ENCODE measurements around the gene CACNA1B.

Gene CACNA1B

DNA sequence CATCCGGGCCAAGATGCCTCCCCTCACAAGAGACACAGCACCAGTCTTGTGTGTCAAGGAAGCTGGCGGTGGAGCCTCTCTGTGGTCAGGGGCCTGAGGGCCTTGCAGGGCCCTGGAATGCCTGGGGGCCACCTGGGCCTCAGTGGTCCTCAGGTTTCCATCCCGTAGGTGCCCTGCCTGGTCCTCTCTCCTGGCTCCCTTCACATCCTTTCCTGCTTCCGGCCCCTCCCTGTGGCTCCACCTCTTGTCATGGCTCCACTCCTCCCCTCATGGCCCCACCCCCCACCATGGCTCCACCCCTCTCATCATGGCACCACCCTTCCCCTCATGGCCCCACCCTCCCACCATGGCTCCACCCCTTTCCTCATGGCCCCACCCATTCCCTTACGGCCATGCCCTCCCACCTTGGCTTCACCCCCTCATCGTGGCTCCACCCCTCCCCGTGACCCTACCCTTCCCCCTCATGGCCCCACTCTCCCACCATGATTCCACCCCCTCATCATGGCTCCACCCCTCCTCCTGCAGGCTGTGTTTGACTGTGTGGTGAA is 175.8 kb downstream of the CACNA1B start:
- DNase-seq = no peak

DNA sequence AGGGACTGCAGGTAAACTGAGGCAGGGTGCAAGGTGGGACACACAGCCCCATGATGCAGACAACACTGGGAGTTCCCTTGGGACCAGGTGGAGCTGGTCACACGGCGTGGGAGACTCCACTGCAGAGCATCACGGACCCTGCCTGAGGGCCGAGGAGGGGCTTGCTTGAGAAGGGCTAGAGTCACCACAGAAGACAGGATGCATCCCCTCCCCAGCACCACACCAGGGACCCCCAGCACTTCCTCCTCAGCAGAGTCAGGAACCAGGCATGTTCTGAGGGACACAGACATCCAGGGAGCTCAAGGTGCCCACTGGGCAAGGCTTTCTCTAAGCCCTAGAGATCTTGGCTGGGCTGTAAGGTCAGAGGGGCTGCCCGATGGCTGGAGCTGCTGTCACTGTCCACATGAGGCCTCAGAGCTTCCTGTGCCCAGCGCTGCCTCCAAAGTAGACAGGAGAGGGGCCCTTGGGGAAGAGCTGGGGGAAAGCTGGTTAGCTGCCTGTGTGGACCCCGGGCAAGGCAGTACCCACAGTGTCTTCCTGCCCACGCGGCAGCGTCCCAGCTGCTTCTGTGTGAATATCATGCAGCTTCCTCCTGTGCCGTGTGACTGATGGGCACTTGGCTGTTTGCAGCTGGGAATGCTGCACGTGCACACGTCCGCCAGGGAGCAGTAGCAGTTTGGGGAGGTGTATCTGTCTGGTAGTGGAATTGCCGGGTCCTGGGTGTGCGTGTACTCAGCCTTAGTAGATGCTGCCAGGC is 176.6 kb downstream of the CACNA1B start:
- DNase-seq = no peak

DNA sequence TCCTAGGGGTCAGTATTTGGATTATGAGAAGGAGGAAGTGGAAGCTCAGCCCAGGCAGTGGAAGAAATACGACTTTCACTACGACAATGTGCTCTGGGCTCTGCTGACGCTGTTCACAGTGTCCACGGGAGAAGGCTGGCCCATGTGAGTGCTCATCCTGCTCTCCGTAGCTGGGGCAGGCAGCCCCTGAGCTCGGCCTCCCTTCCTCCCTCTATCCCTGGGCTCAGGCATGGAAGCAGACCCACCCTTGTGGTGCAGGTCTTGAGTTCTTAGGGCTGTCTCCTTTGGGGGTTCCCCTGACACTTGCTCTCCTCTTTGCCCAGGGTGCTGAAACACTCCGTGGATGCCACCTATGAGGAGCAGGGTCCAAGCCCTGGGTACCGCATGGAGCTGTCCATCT is 180.1 kb downstream of the CACNA1B start:
- no peak for DNase-seq

DNA sequence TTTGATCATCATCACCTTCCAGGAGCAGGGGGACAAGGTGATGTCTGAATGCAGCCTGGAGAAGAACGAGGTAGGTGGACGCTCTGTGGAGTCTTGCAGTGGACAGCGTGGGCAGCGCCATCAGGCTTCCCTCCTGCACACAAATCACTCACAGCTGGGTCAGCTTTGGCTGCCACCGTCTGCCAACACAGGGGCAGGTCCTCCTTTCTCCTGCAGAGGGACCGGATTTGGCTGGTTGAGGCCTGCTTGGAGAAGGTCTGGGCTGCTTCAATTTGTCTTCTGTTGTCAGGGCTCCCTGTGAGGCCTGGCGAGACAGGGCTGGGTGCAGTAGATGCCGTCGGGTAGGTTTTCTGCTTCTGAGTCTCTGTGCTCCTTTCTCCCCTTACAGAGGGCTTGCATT is 180.6 kb downstream of the CACNA1B start:
- no peak for DNase-seq

DNA sequence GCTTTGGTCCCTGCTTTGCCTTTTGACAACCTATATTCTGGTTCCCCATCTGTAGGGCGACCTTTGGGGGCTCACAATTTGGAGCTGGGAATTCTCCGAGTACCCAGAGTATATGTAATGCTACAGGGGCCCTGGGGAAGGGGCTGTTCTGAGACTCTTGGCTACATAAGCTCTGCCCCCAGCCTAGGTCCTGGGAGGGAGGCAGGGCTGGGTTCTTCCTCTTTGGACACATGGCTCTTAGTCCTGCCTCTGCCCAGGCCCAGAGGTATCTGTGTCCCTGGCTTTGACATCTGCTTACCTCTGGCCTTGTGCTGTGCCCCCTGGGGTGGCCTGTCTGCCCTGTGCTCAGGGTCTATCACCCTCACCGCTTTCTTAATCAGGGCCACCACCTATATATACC is 181.6 kb downstream of the CACNA1B start:
- no peak for DNase-seq

DNA sequence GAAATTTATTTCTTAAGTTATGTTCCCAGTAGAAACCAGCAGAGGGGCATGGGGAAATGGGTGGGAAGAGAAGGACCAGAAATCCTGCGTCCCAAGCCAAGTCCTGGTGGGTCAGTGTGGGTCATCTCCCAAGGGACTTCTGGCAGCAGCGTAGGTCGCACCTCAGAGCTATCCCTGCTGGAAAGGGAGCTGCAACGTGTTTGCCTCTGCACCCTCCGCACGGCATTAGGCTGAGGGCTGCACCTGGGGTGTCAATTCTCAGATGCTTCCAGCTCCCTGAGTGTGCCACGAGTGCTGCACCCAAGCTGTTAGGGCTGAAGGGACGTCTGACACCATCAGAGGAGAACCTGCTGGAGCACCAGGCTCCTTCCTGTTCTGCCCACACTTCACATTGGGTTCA is 182.8 kb downstream of the CACNA1B start:
- no peak for DNase-seq

DNA sequence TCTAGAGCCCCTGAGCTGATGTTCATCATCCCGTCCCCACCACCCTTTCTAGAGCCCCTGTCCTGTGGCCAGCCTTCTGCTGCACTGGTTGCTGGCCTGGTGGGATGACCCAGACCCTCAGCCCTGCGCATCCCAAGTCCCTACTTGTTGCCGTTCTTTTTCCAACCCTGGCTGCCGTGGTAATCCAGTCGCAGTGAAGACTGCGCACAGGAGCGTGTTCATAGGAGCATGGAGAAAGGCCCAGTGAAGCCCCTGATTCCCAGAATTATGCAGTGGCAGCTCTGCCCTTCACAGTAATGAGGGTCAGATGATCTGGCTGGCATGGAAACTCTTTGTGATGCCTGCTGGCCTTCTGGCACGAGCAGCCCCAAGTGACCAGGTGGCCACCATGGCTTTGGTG is 183.3 kb downstream of the CACNA1B start:
- no peak for DNase-seq

DNA sequence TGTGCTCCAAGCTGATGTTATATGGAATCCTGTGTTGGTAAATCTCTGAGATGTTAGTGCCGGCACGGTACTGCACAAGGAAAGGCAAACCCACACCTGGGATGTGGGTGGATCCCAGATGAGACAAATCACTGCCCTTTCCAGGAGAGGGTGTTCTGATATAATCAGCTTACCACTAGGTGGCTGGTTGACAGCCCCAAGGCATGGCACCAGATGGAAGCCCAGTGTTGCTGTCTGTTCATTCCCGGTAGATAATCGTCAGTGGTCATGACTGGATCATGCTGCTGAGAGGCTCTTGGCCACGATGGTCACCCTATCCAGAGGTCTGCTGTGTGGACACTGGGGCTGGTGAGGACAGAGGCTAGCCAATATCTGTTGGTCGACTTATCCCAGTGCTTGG is 184.0 kb downstream of the CACNA1B start:
- DNase-seq = no peak

DNA sequence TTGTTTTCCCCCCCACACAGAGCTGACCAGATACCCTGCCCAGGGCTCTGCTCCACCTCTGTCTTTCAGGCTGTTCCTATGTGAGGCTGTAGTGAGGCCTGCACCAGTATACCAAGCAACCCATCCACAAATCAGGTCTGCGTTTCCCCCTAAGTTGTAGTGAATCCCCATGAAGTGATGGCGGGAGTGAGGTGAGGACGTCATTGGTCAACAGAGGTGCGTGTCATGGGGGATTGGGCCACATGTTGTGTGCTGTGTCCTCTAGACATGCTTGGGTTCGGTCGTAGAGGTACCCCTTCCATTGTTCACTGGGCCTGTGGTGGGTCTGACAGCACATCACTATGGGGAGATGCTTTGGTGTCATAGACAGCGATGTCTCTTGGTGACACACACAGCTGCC is 184.6 kb downstream of the CACNA1B start:
- DNase-seq = no peak

DNA sequence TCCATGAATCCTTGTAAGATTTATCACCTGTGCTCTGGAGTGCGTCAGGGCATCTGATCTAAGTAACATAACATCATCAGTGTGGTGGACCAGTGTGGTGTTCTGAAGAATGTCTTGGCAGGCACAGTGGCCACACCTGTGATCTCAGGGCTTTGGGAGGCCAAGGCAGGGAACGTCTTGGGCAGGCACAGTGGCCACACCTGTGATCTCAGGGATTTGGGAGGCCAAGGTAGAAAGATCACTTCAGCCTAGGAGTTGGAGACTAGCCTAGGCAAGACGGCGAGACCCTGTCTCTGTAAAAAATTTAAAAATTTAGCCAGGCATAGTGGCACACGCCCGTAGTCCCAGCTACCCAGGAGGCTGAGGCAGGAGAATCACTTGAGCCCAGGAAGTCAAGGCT is 185.5 kb downstream of the CACNA1B start:
- DNase-seq = no peak

DNA sequence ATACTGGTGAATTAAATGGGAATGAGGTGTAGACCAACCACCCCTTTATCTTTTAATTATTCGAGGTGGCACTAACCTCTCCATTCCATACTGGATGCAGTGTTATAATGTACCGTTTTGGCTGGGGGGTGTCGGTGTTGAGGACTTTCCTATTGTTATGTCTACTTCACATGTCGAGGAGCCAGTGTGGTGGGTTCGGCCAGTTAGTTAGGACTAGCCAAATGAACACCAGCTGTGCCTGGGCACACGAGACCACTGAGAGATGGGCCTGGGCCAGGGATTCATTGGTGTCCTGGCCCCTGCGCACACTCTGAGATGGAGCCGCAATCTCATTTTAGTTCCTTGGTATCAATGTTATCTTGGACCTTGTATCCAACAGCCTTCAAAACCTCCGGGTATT is 186.2 kb downstream of the CACNA1B start:
- no peak for DNase-seq

DNA sequence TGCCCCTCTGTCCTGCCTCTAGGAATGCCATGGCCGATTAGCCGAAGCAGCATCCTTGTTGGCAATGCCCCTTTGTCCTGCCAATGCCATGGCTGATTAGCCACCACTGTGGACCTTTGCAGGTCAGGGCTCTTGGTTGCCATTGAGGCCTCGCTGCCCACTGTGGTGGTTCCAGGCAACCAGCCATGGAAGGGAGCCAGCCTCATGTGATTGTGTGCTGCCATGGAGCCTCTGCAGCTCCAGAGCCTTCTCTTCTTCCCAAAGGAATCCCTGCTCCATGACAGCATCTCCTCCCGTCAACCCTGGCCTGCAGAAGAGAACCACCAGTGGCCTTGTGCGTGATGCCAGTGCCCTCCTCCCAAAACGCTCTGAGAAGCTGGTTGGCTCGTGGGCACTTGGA is 187.0 kb downstream of the CACNA1B start:
- no peak for DNase-seq

DNA sequence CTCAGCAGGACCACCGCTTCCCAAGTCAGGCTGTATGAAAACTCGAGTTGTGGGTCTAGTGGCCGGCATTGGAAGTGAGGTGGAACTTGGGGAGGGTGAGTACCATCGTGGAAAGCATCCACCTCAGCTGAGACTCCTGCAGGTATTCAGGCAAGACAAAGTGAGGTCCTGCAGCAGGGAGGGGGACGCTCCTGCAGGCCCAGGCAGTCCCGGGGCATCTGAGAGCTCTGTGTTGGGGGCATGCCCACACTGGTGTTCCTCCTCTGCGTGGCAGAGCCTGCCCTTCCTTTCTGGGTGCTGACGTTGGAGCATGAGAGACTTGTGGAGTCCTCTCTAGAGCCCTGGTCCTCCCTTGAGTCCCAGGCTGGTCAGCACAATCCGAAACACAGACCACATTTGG is 187.7 kb downstream of the CACNA1B start:
- DNase-seq = no peak

DNA sequence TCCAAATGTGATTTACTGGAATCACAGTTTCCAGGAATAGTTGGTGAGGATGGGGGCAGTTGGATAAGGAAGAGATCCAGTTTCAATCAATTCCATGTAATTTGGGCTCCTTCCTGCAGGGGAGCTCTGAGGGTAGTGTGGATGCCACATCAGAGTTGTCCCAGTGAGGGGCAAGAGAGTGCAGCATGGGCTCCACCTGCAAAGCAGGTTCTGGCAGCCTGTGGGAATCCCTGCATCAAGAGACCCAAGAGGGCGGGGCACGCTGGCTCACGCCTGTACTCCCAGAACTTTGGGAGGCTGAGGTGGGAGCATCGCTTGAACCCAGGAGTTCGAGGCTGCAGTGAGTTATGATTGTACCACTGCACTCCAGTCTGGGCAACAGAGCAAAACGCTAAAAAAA is 188.5 kb downstream of the CACNA1B start:
- DNase-seq = no peak

DNA sequence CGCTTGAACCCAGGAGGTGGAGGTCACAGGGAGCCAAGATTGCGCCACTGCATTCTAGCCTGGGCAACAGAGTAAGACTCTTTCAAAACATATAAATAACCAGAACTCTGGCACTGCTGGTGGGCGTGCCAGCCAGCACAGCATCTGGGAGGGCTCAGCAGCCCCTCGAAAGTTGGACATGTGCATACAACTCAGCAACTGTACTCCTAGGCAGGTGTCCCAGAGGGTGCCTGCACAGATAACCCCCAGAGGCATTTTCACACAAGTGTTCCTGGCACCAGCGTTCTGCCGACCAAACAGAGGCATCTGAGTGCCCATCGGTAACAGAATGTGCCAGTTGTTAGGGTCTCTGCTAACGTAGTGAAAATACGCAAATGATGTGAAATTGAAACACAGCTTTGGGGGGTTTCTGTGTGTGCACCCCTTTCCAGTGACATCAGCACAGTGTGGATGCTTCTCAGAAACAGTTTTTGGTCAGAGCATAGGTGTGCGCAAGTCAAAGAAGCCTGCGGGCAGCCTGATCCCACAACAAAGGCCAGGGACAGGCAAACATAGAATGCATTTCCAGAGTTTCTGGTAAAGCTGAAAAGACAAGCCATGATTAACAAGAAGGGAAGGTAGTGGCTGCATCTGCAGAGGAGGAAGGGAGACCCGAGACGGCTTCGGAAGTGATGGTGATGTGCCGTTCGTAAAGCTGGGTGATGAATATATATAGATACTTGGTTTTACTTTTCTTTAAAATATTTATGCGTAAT is 190.2 kb downstream of the CACNA1B start:
- DNase-seq = no peak

DNA sequence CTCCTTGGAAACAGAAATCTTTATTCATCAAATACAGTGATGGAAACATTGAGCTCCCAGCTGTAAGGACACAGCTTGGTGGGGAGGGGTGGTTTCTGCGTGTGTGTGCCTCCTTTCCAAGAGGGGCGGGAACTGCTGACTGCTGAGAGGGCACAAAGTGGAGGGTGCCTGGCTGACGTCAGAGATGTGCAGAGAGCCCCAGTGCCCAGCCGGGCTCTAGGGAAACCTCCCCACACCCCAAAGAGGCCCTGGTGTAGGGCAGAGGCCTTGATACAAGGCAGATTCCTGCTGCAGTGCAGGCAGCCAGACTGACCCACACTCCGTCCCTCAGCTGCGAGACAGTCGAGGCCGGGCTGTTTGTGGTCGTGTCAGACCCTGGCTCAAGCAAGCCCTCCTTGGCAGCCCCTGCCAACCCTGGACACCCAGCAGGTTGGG is 191.0 kb downstream of the CACNA1B start:
- DNase-seq = no peak

DNA sequence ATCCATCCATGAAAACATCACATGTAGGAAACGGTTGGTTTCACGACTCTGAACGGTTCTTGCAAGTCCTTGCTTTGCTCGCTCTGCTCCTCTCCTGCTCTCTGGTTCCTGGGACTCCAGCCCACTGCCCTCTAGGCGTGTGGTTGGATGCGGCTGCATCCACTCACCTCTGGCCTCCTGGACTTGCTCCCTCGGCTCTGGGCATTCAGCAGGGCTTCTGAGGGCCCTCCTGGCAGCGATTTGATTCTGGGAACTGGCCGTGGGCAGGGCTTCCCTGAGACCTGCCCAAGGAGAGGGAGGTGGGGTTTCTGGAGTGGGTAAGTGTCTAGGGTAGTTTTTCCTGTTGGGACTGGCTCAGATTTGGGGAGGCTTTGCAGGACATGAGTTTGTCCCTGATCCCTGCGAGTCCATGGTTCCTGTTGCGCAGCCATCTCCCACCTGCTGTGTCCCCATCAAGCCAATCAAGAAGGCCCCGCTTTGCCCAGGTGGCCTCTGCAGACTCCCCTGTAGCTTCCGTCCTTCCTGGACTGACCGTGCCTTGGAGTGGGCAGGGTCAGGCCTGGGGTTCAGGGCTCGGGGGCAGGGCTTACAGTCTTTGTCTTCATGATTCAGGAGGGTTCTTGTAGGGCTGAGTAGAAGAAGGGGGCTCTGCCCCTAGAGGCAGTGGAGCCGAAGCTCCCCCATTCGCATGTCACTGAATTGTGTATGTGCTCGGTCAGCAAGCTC is 192.3 kb downstream of the CACNA1B start:
- no peak for DNase-seq

DNA sequence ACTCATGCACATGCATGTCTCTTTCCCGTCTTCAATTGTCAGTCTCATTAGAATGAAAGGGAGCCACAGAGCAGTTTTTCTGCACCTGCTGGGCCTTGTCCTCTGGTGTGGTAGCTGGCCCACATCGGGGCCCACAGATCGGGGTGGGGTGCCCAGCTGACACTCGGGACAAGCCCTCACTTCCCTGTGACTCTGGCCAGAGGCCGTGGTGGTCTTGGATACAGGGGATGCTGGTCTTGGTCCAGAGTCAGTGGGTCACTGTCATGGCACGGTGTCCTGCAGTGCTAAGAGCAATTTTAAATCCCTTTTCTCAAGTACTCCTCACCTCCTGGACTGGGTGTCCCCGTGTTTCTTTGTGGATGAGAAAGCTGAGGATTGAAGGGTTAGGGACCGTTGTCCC is 193.2 kb downstream of the CACNA1B start:
- no peak for DNase-seq

DNA sequence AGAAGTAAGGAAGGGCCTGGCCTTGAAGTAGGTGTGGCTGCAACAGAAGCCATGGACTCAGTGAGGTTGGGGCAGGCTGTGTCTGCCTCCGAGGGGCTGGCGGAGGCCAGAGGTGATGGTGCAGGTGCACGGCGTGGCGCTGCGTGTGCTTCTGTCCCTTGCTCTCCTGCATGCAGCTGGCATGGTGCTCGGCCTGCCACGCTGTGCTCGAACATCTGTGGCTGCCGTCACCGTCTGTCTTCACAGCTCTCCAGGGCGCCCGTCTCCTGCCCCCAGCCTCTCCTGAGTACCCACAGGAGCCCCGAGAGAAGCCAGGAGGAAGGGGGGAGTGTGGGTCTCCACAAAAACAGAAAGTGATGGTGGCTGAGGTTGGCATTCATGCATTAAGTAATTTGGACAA is 193.7 kb downstream of the CACNA1B start:
- DNase-seq = no peak

DNA sequence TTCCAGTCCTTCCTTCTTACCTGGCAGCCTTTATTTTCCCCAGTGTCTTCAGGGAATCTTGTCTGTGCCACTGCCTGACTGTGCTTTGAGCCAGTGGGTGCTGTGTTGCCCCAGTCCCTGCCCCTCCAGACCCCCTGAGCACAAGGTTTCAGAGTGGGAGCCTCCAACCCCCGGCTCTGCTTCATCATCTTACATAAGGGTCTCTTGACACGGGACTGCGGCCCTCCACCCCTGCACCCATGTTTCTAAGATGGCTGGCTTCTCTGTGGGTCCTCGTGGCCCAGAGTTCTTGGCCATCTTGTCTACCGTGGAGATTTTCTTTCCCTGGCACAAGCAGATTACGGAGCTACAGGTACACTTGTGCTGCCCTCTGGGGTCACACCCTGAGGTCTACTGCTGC is 194.1 kb downstream of the CACNA1B start:
- no peak for DNase-seq

DNA sequence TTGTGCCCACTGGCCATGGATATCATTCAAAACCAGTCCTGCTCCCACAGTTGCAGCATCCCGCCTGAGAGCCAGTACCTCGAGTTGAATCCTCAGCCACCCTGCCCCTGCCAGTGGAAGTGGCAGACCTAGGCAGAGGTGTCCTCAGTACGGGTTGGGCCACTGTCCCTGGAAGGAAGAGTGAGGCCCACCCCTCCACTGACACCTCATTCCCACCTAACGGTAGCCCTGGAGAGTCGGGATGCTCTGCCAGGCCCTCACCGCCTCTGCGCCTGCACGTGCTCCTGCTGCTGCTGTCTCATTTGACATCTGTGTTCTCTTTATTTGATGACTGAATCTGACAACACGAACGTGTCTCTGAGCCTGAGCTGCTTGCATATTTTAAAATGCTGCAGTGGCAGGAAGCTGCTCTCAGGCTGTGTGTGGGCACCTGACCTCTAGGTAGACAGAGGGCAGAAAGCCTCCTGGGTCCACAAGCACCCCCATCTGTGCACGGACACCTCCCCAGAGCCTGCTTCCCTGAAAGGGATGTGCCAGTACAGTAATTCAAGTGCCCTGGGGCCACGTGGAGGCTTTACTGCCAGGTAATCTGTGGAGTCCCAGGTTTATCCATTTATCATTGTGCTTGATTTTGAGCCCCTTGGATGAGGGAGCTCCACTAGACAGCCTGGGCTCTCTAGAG is 194.7 kb downstream of the CACNA1B start:
- DNase-seq = no peak

DNA sequence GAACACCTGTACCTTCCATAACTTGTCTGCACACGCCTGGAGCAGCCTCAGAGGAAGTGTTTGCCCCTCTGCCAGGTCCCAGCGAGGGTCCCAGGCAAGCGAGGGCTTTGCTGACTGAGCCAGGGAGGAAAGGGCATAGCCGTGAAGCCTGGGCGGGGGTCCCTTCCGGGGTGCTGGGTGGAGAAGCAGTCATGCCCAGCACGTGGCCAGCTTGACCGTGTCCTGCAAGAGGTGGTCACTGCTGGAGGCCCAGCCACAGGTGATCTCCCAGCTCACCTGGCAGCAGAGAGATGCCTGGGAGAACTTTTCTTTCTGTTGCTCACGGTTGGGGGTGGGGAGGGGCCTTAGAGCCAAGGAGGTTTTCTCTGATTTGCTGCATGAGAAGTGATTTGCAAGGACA is 195.3 kb downstream of the CACNA1B start:
- no peak for DNase-seq

DNA sequence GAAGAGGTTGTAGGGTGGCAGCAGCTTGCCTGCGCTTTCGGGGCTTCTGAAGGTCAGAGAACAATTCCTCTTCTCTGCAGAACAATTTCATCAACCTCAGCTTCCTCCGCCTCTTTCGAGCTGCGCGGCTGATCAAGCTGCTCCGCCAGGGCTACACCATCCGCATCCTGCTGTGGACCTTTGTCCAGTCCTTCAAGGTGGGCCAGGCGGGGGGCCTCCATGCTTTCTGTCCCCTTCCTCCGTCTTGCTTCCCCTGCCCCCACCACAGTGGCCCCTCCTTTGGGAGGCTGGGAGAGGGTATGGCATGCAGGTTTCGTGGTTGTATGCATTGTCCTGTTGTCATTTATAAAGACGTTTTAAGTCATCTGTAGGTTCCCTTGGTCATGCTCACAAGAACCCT is 195.8 kb downstream of the CACNA1B start:
- no peak for DNase-seq

All from right kidney (tissue), 1 donor.